H1 (cell line): ENCODE results near the gene IDE. TPM values are rescaled to one million over a fixed set of nuclear protein-coding genes. Genes with fewer than 3 reads are reported as not detected.

Source experiments
- CTCF ChIP-seq, 3 experiments: IDR thresholded peaks; 1 replicate in 2 of 3; 2 replicates in 1 of 3; pipeline versions ENCODE4 v1.5.1 to v1.6.1; 2011; ENCODE audit warnings: low read length in 3 of 3, mild to moderate bottlenecking in 3 of 3, inconsistent platforms in 2 of 3, low read depth in 1 of 3, moderate library complexity in 1 of 3; ENCODE audit not compliant: insufficient read depth in 1 of 3; ENCODE audit errors: control extremely low read depth in 1 of 3
- PHF8 ChIP-seq: fragments of 200-600 bp; sonication (generic); conservative IDR thresholded peaks from 2 replicates; pipeline ENCODE4 v1.7.1; 2012; ENCODE audit warnings: low read depth, mild to moderate bottlenecking, inconsistent platforms, low read length, moderate library complexity
- polyA plus RNA-seq, 7 experiments: library from polyadenylated mRNA; depleted of rRNA in 3 of 7; stranded (reverse) in 5 of 7; unstranded in 2 of 7; fragments of >200 nt in 5 of 7; fragments of 200-250 nt in 2 of 7; gene quantifications; 1 replicate in 5 of 7; 2 replicates in 1 of 7; 4 replicates in 1 of 7; pipeline versions ENCODE4 v1.2.1 to v1.2.3, GENCODE V29; 2011 to 2013; ENCODE audit warnings: missing spikeins in 2 of 7, mixed read lengths in 2 of 7
- total RNA-seq: library from RNA; stranded (reverse); fragmentation: NEBNext Ultra II Directional; extraction: Animal tissue kit (Norgen Biotek cat#: 25700); gene quantifications from 2 replicates; pipeline ENCODE4 v1.2.1, GENCODE V29; 2021

Gene IDE
- total and polyA plus RNA-seq, 2 of the 8 experiments (the other 6 are each of a cell fraction or from before 2014, with no cell fraction given): 12.7 to 52.7 TPM

- TF ChIP-seq CTCF (IDR thresholded peaks at IDR 0.05; ENCODE audit: control extremely low read depth in 1 of 3, insufficient read depth in 1 of 3, low read depth in 1 of 3, low read length in 3 of 3) (no peak), PHF8 (no peak)
These were observed 122.5 kb downstream of the IDE start (continued) for GRCh38 chr10:92451431-92451830.
